Epithelial cell of prostate (primary cell): ENCODE results near the gene MYO18A.

Source experiments
- DNase-seq: peaks from one replicate; pipeline ENCODE4 v3.0.0-alpha.2; 2011; ENCODE audit warnings: low read depth, low spot score
- H3K27ac ChIP-seq: fragments of 450-650 bp; 2 replicates; pipeline ENCODE4 v1.5.1; 2017; ENCODE audit warnings: mild to moderate bottlenecking

Gene MYO18A

DNA sequence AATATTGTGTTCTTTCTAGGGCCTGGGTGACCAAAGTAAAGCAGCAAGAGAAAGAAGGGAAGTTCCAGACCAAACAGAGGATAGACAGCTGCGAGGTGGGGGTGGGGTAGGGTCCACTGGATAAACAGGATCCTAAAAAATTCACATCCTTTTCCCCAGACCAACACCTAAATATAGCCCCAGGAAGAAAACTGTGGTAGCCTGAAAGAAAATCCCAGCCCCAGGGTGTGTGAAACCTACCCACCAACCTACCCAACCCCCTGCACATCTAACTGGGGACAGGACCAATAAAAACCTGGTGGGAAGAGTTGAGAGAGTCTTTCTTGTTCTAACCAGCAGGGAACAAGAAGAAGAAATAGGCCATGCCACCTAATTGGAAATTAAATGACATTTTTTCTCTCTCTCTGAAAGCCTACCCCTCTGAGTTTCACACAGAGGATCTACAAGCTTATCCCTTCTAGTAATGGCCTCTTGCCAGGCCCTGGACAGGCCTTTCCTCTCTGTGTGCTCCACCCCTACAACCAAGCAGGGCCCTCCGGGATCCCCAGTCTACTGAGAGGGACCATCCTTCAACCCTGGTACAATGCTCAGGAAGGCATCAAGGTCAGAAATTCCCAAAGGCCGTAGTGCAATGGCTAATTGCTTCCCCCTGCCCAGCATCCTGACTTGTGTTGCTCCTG lies 12.0 kb downstream of the MYO18A start:
- no peak for DNase-seq
- H3K27ac ChIP-seq, result no peak overlapping the region

GRCh38 chr17:29167393-29168078 lies 12.7 kb downstream of the MYO18A start:
- DNase-seq, result no peak
- no peak overlapping the region for H3K27ac ChIP-seq

- DNase-seq, result no peak
- no peak overlapping the region for H3K27ac ChIP-seq
Observed at GRCh38 chr17:29166507-29166887, 13.7 kb downstream of the MYO18A start.

- no peak for DNase-seq
Observed at GRCh38 chr17:29165800-29166506, 14.2 kb downstream of the MYO18A start.

GRCh38 chr17:29165261-29165660 lies 14.9 kb downstream of the MYO18A start:
- no peak overlapping the region for H3K27ac ChIP-seq
- no peak for DNase-seq

More at GRCh38 chr17:29165800-29166506, 14.2 kb downstream of the MYO18A start:
- no peak overlapping the region for H3K27ac ChIP-seq

DNA sequence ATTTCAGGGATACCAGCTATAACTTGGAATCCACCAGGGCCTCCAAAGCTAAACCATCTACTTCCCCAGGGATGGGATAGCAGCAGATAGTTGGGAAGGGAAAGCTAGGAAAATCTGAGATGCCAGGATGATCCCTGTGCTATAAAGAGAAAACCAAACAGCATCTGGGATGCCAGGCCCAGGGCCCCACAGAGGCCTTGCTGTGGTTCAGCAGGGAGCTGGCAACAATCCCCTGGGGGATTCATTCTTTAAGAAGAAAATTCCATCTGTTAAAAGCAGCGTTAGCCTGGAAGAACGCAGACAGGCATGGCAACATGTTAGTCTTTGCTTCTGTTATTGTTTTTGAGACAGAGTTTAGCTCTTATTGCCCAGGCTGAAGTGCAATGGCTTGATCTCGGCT lies 16.6 kb downstream of the MYO18A start:
- no peak overlapping the region for H3K27ac ChIP-seq
- no peak for DNase-seq

DNA sequence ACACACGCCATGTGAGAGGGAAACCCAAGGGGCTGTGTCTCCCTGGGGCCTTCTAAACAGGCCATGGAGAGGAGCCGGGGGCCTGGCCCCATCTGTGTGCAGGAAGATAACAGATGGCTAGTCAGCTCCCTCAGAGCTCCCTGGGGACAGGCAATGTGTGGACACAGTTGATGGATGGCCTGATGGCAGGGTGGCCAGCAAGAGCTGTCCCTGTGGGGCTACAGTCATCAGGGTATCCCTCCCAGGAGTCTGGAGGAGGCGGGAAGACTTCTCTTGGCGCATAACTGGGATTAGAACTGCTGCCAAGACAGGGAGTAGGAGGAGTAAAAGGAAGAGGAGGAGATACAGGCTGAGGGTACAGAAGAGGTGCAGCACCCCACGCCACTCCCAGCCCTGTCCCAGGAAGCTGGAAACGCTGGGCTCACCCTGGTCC lies 17.3 kb downstream of the MYO18A start:
- DNase-seq, result no peak
- no peak overlapping the region for H3K27ac ChIP-seq

GRCh38 chr17:29162082-29162908 lies 17.9 kb downstream of the MYO18A start:
- no peak for DNase-seq
- no peak overlapping the region for H3K27ac ChIP-seq

DNA sequence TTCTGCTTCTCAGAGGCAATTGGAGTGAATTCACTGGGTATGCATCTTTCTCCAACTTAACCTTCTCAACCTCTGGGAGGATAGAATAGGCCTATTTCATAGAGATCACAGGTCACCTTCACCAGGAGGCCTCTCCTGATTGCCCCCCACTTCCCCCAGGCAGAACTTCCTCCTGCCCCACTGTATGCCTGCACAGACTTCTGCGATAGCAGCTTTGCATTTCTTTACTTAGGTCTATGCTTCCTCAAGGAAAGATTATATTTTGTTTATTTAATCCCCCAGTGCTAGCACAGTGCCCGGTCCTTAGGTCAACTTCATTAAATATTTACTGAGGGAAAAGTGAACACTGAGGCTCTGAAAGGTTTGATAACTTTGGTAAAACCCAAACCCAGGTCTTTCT lies 19.9 kb downstream of the MYO18A start:
- no peak overlapping the region for H3K27ac ChIP-seq
- no peak for DNase-seq

DNA sequence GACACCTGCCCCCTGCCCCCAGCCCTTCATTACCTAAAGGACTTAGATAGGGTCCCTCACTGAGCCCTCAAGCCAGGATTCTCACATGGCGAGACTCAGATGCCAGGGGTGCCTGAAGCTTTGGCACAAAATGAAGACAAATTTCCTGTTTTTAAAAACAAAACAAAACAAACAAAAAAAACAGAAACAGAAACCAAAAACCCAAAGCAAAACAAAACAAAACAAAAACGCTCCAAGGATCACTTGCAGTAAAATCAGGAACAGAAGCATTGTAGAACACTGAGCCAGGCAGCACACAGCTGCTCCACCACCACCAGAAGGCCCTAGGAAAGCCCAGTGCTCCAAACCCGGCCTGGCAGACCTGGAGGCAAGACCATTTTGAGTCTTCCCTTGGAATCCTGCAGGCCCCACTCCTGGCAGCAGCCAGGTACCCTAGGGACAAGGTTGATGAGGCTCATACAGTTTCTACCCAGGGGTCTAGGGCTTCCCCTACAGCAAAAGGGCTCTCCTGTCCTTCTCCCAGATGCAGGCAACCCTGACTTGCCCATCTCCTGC lies 20.8 kb downstream of the MYO18A start:
- H3K27ac ChIP-seq, result no peak overlapping the region
- DNase-seq, result no peak

- DNase-seq, result no peak
- peak overlapping the region; percentile 93 for H3K27ac ChIP-seq
Observed at GRCh38 chr17:29158488-29159275, 21.5 kb downstream of the MYO18A start.

GRCh38 chr17:29158096-29158487 lies 22.1 kb downstream of the MYO18A start:
- H3K27ac ChIP-seq, result peak overlapping the region; percentile 93
- no peak for DNase-seq

- peak overlapping the region; percentile 93 for H3K27ac ChIP-seq
Observed at GRCh38 chr17:29157310-29157709, 22.9 kb downstream of the MYO18A start.

GRCh38 chr17:29156781-29157180 lies 23.4 kb downstream of the MYO18A start:
- peak overlapping the region; percentile 93 for H3K27ac ChIP-seq
- DNase-seq, result no peak

More at GRCh38 chr17:29157310-29157709, 22.9 kb downstream of the MYO18A start:
- no peak for DNase-seq

GRCh38 chr17:29155966-29156338 lies 24.2 kb downstream of the MYO18A start:
- no peak for DNase-seq
- peak overlapping the region; percentile 93 for H3K27ac ChIP-seq

- DNase-seq, result no peak
- H3K27ac ChIP-seq, result peak overlapping the region; percentile 93
Observed at GRCh38 chr17:29155227-29155965, 24.8 kb downstream of the MYO18A start.

DNA sequence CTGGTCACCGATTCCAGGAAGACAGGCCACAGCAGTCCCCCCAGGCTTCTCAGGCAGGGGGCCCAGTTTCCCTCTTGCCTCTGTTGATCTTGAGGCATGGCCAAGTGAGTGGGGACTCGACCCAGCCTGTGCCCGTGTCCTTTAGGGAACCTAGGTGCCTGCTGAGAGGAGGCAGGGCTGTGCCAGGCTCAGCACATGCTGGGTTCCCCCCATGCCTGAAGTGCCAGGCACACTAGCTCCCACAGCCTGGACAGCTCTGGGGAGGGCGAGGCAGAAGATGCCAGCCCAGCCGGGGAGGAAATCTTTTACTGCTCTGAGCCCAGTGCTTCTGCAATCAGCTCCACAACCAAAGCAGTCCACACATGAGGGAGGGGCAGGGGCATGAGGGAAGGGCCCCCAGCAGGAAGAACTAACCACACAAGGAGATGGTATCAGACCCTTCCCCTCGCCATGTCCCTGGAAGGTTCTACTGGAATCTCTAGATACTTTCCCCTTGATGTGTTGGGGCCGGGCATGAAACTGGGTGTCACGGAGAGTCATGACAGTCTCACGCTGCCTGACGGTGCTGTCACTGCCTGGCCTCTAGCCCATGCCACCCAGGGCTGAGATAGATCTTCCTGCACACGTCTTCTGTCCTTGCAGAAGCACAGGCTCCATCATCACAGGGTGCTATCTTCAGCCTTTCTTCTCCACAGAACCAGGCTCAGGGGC lies 25.5 kb downstream of the MYO18A start:
- H3K27ac ChIP-seq, result peak overlapping the region; percentile 93
- DNase-seq, result no peak

DNA sequence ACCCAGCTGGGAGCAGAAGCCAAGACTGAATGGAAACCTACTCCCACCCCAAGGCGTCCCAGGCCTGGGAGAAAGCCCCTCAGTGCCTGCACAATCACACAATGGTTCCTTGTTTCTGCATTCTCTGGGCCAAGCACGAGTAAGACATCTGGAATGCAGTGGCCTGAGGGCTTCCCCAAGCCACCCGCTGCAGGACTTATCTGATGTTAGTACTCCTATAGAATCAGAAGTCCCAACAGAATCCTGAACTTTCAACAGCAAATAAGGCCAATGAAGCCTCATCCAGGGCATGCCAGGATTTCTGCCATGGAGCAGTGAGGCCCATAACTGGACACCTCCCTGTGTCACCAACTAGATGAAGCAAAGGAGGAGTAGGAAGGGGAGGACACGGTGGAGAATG lies 28.6 kb downstream of the MYO18A start:
- H3K27ac ChIP-seq, result peak overlapping the region; percentile 92
- no peak for DNase-seq
